Measurements from ENCODE around the gene MAP7D1.
"Not testable (repeated sequence)": the region's sequence is repeated elsewhere in the genome, so short reads cannot be mapped to it uniquely, and the experiment has no call there.

Gene MAP7D1

DNA sequence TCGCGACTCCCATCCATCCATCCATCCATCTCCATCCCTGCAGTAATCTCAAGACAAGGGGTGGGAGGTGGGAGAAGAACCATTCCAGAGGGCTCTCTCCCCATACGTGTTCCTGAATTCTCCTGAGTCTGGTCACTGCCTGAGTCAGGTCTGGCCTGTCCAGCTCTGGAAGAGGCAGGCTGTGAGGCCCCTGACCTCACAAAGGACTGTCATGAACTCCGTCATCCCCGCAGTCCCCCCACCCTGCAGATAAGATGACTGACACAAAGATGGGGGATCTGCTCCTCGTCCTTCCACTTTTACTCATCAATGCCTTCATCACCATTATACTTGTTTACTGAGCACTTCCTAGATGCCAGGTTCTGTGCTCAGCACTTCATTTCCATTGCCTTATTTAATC, 1.6 kb upstream of the MAP7D1 start:
- no peak for DNase-seq

DNA sequence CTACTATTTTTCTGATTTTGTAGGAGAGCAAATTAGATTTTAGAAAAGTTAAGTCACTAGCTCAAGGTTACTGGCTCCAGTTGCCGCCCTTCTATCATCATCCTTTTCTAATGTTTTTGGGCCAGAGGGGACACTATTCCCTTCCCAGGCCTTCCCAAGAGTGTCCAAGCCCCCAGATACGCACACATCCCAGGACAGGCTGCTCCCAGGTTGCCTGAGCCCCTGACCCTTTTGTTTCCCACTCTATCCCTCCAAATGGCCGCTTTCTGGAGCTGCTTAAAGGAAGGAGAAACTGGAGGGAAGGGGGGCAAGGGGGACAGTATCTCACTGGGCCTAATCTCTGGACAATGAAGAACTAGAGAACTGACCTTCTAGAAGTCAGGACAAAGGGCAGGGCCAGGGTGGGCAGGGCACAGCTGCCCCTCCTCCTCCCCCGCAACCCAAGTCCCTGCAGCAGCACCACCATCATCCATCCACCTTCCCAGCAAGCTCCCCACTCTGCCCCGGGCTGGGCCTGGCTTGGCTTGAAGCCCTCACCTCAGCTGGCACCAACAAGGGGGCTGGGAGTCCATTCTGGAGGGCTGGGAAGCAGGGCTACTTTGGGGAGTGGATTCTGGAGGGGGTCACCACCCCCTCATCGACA, 1.1 kb upstream of the MAP7D1 start:
- DNase-seq, result no peak

DNA sequence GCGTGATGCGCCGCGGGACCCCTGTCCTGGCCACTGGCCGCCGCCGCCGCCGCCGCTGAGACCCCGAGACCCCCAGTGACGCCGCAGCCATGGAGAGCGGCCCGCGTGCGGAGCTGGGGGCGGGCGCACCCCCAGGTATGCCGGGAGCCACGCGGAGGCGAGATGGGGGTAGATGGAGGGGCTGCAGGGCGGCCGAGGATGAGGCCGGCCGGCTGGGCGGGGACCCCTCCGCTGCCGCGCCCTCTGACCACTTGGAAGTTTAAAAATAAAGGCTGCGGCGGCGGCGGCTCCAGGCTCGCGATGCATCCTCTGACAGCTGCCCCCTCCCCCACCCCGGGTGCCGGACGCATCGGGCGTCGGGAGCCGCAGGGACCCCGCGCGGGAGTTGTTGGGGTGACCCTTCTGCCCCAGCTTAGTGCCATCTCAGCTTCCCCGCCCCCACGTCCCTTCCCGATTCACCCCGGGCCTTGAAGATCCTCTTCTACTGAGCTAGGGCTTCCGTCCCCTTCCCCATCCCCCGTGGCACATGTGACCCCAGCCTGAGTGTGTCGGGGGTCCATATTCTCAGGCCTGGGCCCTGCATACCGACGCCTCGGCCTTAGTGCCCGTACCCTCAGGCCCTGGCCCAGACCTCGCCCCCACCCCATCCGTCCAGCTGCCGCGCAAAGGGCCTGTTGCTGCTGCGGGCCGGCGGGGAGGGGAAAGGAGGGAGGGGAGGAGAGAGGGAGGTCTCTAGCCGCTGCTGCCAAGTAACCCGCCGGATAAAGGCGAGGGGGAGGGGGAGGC, 562 bp downstream of the MAP7D1 start:
- DNase-seq, result peak; percentile 65

DNA sequence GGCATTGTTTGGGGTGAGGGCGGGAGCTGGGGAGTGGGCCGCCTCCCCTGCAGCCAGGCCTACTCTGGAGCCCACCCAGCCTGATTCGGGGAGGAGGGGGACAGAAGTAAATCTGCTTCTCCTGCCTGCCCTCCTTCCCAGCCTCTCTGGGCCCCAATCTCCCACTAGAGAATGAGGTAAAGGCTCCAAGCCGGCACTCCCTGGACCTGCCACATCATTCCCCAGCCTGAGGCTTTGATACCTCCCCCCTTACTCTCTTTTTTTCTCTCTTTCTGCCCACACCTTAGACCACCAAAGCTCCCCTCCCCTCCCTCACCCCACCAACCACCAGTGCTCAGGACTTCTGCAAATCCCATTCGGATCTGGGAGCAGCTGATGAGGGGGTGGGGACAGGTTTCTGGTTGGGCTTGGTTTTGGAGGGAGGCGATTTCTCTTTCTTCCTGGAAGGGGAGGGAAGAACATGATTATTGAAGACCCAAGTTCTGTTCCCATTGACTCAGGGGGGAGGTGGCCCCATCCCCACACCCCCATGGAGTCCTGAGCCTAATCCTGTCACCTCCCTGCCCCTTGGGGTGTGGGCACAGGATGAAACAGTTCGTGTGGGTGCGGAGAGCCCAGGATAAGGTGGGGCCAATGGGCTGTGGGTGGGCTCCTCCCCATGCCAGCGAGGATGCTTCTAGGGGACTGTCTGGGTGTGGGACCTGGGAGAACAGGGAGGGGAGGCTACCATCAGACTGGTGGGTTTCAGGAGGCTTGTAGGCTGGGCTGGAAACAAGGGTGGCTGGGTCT, 1.3 kb downstream of the MAP7D1 start:
- peak; percentile 34 for DNase-seq

DNA sequence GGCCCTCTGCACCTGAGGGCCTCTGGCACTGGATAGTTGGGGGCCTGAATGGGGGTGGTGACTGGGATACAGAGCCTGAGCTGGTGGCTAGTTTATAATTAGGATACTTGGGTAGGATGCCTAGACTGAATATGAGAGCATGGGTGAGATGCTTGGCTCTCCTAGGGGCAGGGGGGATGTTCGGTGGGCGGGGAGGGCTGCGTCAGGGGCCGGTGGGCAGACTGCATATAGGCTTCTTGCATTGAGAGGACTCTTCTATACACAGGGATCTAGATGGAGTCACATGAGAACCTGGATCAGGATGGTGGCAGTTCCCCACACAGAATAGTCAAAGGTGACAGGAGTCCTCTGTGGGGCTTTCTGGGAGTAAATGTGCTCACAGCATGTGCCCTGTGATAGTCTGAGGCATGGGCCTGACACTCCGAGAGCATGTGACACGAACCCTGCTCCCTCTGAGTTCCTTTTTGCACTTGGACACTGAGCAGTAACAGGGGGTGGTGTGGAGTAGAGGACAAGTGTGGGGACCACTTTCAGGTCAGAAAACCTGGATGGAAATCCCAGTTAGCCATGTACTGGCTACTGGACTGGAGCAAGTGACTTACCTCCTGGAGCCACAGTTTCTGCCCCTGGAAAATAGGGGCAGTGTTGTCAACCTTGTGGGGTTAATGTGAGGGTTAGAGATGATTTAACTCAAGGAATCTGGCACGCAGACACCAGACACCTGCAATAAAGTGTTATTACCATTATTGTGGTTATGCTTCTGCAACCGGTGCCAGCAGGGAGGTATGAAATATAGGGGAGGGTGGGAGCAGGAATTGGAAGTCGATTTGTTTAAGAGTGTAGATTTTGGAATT, 2.2 kb downstream of the MAP7D1 start:
- DNase-seq, result no peak

DNA sequence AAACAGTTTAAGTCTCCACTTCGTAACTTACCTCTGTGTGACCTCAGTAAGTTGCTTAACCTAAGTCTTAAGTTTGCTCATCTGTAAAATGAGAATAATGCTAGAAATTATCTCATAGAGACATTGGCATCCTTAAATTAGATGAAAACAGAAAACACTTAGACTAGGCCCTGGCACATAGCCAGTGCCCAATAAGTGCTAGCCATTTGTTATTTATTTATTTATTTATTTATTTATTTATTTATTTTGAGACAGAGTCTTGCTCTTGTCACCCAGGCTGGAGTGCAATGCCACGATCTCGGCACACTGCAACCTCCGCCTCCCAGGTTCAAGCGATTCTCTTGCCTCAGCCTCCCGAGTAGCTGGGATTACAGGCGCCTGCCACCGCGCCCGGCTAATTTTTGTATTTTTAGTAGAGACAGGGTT, 2.9 kb downstream of the MAP7D1 start:
- not testable (repeated sequence) for DNase-seq

DNA sequence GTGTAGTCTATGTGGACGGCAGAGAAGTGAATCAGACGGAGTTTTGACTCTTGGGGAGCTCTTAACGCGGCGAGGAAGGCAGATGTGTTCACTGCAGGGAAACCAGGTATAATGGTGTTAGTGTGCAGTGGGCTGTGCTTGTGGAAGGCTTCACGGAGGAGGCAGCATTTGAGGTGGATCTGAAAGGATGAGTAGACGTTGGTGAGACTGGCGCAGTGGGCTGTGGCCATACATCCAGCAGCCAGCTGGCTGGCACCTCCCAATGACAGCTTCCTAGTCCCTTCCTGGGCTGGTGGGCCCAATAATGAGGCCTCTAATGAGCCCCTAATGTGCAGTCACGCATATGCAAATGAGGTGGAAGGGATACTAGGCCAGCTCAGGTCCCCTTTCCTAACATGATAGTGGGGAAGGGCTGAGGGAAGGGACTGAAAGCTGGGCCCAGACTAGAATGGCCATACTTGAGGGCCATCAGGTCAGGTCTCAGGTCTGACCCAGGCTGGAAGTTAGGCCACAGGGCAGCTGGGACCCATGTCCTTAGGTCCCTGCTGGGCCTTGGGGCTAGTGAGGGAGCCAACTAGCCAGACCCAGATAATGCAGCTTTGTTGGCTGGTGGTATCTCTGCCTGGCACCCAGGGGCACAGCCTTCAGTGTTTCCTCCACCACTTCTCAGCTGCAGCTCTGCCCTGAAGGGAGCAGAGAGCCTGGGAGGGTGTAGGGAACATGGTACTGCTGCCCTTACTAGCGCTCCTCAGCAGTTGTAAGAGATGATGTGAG, 3.8 kb downstream of the MAP7D1 start:
- no peak for DNase-seq

DNA sequence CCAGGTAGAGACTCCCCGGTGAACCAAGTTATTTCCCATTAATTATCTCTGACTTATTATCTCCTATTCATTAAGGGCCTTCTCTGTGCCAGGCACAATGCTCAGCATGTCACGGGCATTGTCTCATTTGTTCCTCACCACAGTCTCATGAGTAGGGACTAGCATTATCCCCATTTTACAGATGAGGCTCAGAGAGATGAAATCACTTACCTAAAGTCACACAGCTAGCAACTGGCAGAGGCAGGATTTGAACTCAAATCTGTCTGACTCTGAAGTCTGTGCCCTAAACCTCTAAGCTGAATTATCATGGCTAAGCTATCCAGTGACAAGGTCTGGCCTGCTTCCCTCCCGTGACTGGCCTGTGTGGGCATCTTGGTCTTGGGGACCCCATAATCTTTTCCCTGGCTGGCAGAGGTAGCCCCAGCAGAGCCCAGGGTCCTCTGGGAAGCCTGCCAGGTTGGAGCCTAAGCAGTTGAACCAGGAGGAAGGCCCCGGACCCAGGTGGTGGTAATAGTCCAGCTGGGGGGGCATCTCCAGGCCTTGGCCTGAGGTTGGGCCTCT, 4.5 kb downstream of the MAP7D1 start:
- no peak for DNase-seq

DNA sequence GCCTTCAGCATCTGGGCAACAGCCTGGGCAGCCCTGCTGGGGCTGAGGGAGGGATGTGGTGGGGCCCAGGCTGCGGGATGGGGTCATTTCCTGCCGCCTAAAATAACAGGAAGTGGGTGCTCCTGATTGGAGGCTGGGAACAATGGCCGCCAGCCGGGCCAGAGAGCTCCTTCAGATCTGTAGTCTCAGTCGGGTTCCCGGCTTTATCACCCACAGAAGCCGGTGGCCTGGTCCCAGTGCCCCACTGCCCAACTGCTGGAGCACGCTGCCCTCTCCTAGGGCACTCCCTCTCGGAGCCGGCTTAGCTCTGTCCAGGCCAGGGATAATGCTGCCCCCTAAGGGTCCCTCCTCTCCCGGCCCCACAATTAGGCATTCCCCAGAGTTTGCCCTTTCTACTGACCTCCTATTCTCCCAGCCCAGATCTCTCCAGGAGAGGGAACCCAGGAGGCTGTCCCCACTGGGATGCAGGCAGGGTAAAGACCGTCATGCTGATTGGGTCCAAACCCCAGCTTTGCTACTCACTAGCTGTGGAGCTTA, 5.1 kb downstream of the MAP7D1 start:
- DNase-seq, result peak; percentile 61

DNA sequence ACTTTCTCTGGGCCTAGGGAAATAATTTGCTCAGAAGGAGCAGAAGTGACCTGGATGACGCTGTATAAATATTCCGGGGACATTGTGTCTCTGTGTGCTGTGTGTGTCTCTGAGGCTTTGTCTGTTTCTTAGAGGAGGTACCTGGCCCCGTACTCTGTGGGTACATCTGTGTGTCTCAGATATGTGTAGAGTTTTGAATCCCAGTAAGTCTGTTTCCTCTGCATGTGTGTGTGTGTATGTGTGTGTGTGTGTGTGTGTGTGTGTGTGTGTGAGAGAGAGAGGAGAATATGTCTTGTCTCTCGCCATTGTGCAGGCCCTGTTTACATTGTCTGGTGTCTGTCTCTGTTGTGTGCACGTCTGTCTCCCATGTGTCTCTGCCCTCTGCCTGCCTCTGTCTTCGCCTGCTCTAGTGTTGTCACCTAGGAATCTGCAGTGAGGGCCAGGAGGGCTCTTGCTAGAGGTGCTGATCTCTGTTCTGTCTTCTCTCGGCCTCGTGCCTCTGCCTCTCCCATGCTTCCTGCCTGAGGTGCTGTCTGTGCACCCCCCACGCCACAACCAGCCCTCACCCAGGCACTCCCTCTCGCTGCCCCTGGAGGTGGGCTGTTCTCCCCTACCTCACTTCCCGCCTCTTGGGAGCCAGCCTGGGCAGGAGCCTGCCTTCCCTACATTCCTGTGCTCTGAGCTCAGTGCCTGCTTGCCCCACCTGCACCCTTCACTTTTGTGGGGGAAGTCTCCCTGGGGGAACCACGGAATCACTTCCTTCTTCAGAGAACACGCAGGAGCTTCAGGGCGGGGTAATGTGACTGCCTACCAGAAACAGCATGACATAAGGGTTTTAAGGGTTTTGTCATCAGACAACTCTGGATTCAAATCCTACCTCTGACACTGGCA, 5.9 kb downstream of the MAP7D1 start:
- DNase-seq, result peak; percentile 37

DNA sequence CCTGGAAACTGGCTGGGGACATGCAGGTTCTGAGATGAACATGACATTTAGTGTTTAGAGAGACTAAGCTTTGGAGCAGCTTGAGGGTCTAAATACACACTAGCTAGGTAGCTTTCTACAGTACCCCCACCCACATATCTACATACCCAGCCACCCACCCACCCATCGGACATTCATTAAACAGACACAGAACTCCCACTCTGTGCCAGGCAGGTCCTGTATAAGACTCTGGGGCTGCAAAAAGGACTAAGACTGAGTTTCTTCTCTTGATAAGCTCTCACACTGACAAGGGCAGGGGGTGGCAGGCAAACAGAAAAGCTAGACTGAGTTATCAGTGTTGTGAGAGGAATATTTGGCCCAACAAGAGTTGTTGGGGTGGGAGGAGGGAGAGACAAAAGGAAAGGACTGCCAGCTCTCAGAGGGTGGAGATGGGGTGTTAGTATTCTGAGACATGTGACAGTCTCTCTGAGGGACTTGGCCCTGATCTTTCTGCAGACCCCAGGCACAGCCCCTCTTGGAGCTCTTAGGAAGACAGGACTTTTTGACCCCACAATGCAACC, 6.8 kb downstream of the MAP7D1 start:
- no peak for DNase-seq

DNA sequence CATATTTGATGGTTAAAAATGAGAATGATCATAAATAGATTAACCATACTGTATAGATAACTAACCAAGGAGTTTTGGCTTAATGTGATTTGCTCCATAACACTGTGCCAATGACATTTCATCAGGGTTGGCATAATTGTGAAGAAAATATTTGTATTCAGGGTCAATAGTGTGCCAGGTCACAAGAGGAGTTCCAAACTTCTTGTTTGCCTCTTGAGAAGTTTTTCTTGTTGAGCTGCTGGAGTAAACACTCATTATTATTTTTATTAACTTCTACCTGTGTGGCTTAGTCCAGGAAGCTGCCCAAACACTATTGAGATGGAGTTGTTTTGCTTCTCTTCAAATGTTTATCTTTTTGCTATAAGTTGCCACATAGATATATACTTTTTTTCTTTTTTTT, 7.5 kb downstream of the MAP7D1 start:
- no peak for DNase-seq

DNA sequence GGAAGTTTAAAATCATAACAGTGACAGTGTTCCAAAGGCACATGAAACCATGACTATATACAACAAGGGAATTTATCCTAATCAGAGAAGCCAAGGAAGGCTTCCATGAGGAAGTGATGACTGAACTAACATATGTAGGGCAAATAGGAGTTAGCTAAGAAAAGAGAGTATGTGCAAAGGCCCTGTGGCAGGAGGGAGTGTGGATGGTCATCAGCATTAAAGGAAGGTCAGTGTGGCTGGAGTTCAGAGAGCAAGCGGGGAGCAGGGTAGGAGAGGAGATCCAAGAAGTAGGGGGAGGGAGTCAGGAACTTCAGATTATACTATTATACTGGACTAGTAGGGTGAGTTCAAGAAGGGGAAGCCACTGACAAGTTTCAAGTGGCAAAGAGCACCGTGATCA, 8.4 kb downstream of the MAP7D1 start:
- DNase-seq, result no peak

DNA sequence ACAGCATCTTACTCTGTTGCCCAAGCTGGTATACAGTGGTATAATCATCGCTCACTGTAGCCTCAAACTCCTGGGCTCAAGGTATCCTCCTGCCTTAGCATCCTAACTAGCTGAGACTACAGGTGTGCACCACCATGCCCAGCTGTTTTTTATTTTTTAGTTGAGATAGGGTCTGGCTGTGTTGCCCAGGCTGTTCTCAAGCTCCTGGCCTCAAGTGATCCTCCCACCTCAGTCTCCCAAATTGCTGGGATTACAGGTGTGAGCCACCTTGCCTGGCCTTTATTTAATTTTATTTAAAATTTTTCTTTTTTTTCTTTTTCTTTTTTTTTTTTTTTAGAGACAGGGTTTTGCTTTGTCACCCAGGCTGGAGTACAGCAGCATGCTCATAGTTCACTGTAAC, 9.2 kb downstream of the MAP7D1 start:
- DNase-seq, result no peak

DNA sequence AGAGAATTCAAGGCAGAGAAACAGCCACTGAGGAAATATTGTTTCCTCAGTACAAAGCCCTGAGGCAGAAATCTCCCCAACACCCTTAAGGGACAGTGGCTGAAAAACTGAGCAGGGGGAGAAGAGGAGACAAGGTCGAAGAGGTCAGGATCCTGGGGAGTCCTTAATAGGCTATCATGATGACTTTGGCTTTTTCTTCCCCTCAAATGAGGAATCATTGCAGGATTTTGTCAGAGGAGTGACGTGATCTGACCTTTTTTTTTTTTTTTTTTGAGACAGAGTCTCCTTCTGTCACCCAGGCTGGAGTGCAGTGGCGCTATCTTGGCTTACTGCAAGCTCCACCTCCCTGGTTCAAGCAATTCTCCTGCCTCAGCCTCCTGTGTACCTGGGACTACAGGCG, 10.2 kb downstream of the MAP7D1 start:
- no peak for DNase-seq

DNA sequence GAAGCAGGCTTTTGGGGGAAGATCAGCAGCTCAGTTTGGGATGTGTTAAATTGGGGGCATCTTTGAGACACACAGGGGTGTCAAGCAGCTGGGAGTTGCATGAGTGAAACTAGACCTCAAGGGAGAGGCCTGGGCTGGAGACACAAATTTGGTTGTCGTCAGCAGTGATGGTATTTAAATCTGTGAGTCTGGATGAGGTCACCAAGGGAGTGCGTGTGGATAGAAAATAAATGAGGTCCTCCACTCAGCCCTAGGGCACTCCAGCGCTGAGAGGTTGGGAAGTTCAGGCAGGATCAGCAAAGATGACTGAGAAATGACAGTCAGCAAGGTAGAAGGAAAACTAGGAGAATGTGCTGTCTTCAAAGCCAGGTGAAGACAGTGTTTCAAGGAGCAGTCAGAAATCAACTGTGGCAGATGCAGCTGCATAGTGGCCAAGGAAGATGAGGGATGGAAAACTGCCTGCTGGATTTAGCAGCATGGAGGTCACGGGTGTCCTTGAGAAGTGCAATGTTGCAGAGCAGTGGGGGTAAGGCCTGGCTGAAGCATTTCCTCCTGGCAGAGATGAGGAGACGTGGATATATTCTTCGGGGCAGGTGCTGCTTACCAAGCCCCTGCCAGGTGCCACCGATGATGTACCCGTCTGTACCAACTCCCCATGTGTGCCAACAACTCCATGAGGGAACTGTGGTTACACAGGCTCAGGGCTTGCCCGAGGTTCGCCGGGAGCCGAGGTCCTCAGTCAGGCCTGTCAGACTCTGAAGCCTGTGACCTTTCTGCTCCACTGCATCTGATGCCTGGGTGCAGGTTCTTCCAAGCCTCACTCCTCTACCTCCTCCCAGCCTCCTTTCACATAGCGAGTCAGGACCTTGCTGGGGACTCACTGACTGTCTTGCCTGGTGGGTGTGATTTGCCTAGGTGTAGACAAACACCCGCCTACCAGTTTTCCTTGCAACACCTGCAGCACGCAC, 11.3 kb downstream of the MAP7D1 start:
- peak; percentile 33 for DNase-seq

DNA sequence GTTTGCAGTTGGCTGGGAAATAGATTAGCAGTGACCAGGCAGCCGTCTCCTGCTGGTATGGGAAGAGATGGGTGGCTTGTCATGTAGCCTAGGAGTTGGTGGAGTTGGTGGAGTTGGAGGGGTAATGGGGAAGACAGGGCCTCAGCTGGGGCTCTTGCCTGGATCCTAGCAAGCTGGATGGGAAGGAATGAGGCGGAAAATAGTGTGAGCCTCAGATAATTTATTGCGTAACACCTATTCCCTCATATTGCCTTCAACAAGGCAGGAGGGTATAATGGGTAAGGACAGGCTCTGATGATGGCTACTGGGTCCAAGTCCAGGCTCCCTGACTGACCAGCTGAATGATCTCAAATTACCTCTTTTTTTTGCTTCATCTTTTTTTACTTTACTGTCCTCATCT, 12.6 kb downstream of the MAP7D1 start:
- DNase-seq, result no peak

DNA sequence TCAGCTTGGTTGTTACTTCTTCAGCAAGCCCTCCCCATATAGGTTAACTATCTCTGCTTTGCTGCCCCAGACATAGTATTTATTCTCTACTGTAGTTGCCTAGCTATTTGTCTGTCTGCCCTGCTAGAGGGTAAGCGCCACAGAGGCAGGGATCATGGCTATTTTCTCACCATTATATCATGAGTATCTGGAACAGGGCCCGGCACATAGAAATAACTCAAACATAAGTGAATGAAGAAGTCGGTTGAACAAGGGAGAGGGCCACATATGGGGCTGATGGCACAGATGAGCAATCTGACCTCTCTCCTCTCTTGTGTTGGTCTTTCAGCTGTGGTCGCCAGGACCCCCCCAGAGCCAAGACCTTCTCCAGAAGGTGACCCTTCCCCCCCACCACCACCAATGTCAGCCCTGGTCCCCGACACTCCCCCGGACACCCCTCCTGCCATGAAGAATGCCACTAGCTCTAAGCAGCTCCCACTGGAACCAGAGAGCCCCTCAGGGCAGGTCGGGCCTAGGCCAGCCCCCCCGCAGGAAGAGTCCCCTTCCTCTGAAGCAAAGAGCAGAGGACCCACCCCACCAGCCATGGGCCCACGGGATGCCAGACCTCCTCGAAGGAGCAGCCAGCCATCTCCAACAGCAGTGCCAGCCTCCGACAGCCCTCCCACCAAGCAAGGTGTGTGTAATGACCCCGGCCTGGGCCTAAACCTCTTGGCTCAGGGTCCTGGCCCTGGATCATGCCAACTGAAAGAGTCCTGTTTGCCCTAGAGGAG, 14.9 kb downstream of the MAP7D1 start:
- no peak for DNase-seq

Measured in fibroblast of skin of right quadriceps (primary cell).